Activated CD4-positive, alpha-beta T cell treated with anti-CD3 and anti-CD28 coated beads, Interleukin-2, amount 50 U/mL, for 16 hours (primary cell): ENCODE measurements around the gene TMEM223.
A peak's percentile ranks its signal among the peaks of the same experiment; 100 is the strongest.
"Not testable (repeated sequence)": the region's sequence is repeated elsewhere in the genome, so short reads cannot be mapped to it uniquely, and the experiment has no call there.

Source experiments
- DNase-seq: peaks from one replicate; pipeline ENCODE4 v3.0.0-alpha.2; 2020

TMEM223 gene, protein sequence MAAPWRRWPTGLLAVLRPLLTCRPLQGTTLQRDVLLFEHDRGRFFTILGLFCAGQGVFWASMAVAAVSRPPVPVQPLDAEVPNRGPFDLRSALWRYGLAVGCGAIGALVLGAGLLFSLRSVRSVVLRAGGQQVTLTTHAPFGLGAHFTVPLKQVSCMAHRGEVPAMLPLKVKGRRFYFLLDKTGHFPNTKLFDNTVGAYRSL

GRCh38 chr11:62791501-62792201 lies at the start of gene TMEM223:
Gene TMEM223 (minus strand): TSS chr11:62792006. CDS start chr11:62791994, 12 bp downstream.
- peak; percentile 91 for DNase-seq

DNA sequence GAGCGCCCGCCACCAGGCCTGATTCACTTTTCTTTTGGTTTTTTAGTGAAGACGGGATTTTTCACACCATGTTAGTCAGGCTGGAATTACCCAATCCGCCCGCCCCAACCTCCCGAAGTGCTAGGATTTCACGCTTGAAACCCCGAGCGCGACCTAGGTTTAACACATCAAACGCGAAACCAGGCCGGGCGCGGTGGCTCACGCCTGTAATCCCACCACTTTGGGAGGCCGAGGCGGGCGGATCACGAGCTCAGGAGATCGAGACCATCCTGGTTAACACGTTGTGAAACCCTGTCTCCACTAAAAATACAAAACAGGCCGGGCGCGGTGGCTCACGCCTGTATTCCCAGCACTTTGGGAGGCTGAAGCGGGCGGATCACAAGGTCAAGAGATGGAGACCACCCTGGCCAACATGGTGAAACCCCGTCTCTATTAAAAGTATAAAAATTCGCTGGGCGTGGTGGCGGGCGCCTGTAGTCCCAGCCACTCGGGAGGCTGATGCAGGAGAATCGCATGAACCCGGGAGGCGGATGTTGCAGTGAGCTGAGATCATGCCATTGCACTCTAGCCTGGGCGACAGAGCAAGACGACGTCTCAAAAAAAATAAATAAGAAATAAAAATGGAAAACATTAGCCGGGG lies 49.0 kb upstream of the TMEM223 start:
- DNase-seq = not testable (repeated sequence)

DNA sequence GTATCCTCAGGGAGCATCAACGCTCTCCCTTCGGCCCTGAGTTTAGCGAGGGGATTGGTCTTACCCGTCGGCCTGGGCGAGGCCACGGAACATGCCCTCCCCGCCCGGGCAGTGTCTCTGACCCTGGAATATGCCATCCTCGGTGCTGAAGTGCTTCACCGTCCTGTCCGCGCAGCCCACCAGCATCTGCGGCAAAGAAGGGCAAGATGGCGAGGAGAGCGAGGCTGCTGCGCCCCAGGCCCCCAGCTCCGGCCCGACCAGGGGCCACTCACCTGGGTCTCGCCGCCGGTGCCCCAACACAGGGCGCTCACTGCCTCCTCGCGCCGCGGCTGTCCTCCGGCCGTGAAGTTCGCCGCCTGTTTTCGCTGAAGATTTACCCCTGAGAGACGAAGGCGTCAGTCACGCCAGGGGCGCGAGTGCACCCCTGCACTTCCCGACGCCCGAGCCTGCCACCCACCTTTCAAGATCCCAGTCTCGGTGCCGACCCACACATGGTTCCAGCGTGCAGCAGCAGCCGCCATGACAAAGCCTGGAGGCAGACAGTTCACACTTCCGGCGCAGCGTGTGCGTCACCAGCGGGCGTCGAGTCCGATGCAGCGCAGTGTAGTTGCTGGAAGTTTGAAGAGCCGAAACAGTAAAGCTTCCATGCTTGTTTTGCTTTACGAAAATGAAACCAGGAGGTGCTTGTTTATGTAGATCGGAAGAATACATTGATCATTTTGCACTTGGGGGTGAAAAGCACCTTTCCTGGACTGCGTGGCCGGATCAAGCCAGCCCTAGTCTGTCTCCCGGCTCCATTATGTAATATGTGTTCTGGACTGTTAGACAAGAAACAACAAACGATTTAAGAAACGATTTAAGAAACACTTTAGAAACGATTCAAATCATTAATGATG lies 47.5 kb upstream of the TMEM223 start, which contains the start of gene WDR74:
WDR74 (minus strand) TSS at position 541 of the 896 bp plus-strand sequence; CDS start at position 521, 20 bp downstream.
- peak; percentile 97 for DNase-seq

DNA sequence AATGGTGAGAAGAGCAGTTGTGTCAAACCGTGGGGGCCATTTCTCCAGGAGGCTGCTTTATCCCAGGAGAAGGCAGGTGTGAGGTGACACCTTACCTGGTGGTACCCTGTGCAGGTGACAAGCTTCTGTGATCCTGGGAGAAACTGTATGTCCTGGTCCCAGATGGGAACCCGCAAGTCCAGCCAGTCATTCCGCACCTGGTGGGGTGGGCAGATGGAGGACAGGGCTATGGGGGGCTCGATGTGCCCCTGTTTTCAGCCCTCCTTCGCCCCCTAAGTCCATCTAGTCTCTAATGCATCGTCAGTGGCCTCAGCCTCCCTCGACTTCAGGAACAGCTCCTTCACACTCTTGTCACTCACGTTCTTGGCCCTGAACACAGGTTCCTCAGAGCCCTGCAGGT lies 43.5 kb upstream of the TMEM223 start:
- no peak for DNase-seq

GRCh38 chr11:62832336-62833234 lies 40.8 kb upstream of the TMEM223 start, which contains the start of gene TEX54:
Gene TEX54 (minus strand): TSS chr11:62832841.
- no peak for DNase-seq

GRCh38 chr11:62831520-62832335 lies 39.9 kb upstream of the TMEM223 start, which contains the start of gene STX5:
Gene STX5 (minus strand): TSS chr11:62832051. CDS start chr11:62831243, 808 bp downstream.
- peak; percentile 99 for DNase-seq

DNA sequence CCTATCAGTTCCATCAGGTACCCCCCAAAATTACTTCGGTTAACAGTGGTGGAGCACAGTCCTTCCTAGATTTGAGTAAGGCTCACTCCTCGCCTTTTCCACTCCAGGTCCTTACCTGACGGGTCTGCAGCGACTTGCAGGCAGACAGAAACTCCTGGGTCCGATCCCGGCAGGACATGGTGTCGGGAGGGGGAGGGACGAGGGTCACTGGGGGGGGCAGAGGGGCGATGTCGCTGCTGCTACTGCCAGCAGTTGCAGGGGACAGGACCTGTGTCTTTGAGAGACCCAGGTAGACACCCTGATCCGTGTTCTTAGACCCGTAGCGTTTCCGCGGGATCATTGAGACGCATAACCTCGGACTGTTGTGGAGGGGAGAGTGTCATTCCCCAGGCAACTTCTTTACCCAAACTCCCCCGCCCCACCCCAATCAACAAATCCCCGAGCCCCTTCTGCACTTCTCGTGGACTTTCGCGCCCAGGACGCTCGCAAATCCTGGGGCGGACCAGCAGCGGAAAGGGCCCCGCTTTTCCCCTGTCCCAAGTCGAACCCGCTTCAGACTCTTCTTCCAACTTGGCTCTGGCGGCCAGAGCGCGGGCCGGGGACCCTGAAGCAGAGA lies 39.2 kb upstream of the TMEM223 start:
- DNase-seq = no peak

- DNase-seq = not testable (repeated sequence)
Measured at GRCh38 chr11:62828130-62828529, 36.3 kb upstream of the TMEM223 start.

GRCh38 chr11:62823677-62824076 lies 31.9 kb upstream of the TMEM223 start:
- DNase-seq = no peak

DNA sequence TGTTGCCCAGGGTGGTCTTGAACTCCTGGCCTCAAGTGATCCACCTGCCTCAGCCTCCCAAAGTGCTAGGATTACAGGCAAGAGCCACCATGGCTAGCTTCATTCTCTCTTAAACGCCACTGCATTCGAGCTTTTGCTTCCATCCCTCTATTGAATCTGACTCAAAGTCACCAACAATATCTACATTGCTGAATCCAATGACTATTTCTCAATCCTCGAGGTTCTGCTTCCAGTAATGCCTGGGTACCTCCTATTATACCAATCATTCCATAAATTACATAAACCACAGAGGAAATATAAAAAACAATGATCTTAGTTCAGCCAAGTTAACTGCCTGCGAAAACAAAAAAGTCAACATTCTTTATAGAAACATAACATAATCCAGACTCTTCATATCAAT lies 25.3 kb upstream of the TMEM223 start:
- no peak for DNase-seq

GRCh38 chr11:62816557-62816956 lies 24.8 kb upstream of the TMEM223 start:
- no peak for DNase-seq

DNA sequence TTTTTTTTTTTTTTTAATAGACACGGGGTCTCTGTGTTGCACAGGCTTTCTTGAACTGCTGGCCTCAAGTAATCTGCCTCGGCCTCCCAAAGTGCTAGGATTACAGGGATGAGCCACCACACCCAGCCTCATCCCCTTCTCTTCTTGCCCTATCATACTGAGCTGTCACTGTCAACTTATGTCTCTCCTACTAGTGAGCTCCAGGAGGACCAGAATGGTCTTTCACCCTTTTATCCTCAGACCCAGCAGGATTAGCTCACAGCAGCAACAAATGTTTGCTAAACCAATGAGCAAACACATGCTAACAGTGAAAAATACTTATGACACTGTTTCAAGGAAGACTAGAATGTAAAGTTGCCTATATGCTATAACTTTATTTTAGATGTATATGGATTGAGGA lies 19.9 kb upstream of the TMEM223 start:
- DNase-seq = no peak

GRCh38 chr11:62810748-62811147 lies 18.9 kb upstream of the TMEM223 start:
- no peak for DNase-seq

- DNase-seq = no peak
Measured at GRCh38 chr11:62806611-62807121, 14.9 kb upstream of the TMEM223 start.

- peak; percentile 41 for DNase-seq
Measured at GRCh38 chr11:62805961-62806441, 14.2 kb upstream of the TMEM223 start.

DNA sequence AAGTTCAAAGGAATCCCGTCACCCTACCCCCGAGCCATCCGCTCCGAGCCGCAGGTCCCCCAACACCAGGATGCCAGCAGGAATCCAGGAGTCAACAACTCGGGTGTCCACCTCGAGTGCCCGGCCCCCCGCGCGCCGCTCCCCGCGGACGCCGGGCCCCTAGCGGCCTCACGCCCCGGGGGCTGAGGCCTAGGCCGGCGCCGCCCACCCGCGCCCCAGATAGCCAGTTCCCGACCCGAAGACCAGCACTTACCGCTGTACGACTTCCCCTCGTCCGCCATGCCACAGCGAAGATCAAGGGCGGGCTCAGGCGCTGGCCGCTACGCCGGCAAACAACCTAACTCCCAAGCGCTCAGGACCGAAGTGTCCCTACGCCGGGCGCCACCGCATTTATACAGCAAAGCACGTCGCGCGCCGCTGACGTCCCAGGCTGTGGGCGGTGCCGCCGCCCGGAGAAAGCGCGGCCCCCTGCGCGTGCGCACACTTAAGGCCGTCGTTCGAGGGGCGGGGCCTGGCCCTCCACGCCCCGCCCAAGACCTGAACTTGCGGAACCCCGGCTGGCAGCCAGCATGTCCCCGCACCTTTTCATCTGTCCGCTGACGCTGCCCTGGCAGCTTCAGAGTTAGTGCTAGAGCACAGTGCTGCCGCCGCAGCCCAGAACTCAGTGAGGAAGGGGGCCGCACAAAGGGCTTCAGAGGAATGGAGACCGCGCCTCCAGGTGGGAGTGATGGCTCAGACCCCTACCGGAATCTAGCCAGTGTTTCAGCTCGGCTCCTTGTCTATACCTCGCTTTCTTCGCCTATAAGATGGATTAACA lies 13.5 kb upstream of the TMEM223 start, which contains the start of gene NXF1:
NXF1 (minus strand) TSS at position 365 of the 817 bp plus-strand sequence; CDS start at position 281, 84 bp downstream.
- DNase-seq = peak; percentile 96

- no peak for DNase-seq
Measured at GRCh38 chr11:62804310-62805075, 12.7 kb upstream of the TMEM223 start.

GRCh38 chr11:62801071-62801470 lies 9.3 kb upstream of the TMEM223 start:
- no peak for DNase-seq
